ENCODE measurements around the gene FAM170B. TPM values are rescaled to one million over a fixed set of nuclear protein-coding genes. Genes with fewer than 3 reads are reported as not detected.

FAM170B gene
- total RNA-seq, 1 experiment from 2014 or later, result not detected

DNA sequence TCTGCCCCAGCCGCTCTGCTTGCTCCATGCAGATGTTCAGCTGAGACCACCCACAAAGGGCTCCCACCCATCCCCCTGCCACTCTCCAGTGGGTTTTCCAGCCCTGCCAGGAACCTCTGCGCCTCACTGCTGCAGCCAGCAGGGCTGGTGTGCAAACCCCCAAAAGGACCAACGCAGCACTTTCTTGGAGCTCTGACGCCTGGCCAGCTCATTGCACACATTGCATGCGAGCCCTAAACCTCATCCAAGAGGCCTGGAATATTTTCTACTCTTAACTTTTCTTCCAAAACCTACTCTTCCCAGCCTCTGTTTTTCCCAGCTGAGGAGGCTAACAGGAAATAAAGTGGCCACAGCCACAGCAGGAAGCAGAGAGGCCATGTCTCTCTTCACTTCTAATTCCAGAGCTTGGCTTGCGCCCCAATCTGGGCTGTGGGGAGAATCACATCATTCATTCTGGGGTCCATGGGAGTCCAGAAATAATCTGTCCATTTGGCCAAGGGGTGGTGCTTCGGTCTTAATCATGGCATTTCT is 4.6 kb upstream of the FAM170B start:
- Histone ChIP-seq H3K4me1 (replicated peaks; ENCODE audit: insufficient read depth) (no peaks in the 10 kb centered on the region), H2AFZ (no peak overlapping the region), H3F3A (ENCODE audit: insufficient read depth, low read depth) (no peaks in the 10 kb centered on the region), H4K20me1 (ENCODE audit: insufficient read depth) (no peaks in the 10 kb centered on the region), H3K79me2 (ENCODE audit: low read depth) (no peaks in the 10 kb centered on the region), H3K36me3 (ENCODE audit: low read depth) (no peaks in the 10 kb centered on the region), H3K9me3 (ENCODE audit: insufficient read depth, low read depth) (no peaks in the 10 kb centered on the region), H3K27ac (no peak overlapping the region), H3K9me2 (ENCODE audit: insufficient read depth) (no peaks in the 10 kb centered on the region), H3K4me3 (no peak overlapping the region), H3K27me3 (ENCODE audit: insufficient read depth, low read depth) (peaks cover 23% of the 10 kb centered on the region; the same call in 1 of the 2 replicates), H3K4me2 (no peak overlapping the region)
- no peak for DNase-seq
- no TSS peak for BruUV-seq (replicated peaks)
- intact Hi-C loops (cut with micrococcal nuclease; ENCODE audit: unreplicated experiment), result no loop called here
- POLR2A ChIA-PET (ENCODE audit: unreplicated experiment), result no interaction called here
- CTCF ChIA-PET, result no interaction called here
- TF ChIP-seq EZH2 (IDR thresholded peaks at IDR 0.05; ENCODE audit: low read depth) (no peak), CTCF (conservative IDR thresholded peaks at IDR 0.05) (no peak)

GRCh38 chr10:49136525-49136924 is 2.7 kb upstream of the FAM170B start:
- Histone ChIP-seq H3F3A (ENCODE audit: insufficient read depth, low read depth) (no peaks in the 10 kb centered on the region), H3K4me3 (no peak overlapping the region), H3K4me1 (replicated peaks; ENCODE audit: insufficient read depth) (no peaks in the 10 kb centered on the region), H4K20me1 (ENCODE audit: insufficient read depth) (no peaks in the 10 kb centered on the region), H3K4me2 (no peak overlapping the region), H3K79me2 (ENCODE audit: low read depth) (no peaks in the 10 kb centered on the region), H3K36me3 (ENCODE audit: low read depth) (no peaks in the 10 kb centered on the region), H3K27me3 (ENCODE audit: insufficient read depth, low read depth) (peaks cover 41% of the 10 kb centered on the region), H3K9me2 (ENCODE audit: insufficient read depth) (no peaks in the 10 kb centered on the region), H3K9me3 (ENCODE audit: insufficient read depth, low read depth) (no peaks in the 10 kb centered on the region), H2AFZ (no peak overlapping the region), H3K27ac (no peak overlapping the region)
- ChIA-PET CTCF (no interaction called here), POLR2A (ENCODE audit: unreplicated experiment) (no interaction called here)
- no TSS peak for BruUV-seq (replicated peaks)
- intact Hi-C loops (cut with micrococcal nuclease; ENCODE audit: unreplicated experiment), result no loop called here
- TF ChIP-seq CTCF (conservative IDR thresholded peaks at IDR 0.05), result no peak
- TF ChIP-seq EZH2 (IDR thresholded peaks at IDR 0.05; ENCODE audit: low read depth), result no peak
- DNase-seq, result no peak

DNA sequence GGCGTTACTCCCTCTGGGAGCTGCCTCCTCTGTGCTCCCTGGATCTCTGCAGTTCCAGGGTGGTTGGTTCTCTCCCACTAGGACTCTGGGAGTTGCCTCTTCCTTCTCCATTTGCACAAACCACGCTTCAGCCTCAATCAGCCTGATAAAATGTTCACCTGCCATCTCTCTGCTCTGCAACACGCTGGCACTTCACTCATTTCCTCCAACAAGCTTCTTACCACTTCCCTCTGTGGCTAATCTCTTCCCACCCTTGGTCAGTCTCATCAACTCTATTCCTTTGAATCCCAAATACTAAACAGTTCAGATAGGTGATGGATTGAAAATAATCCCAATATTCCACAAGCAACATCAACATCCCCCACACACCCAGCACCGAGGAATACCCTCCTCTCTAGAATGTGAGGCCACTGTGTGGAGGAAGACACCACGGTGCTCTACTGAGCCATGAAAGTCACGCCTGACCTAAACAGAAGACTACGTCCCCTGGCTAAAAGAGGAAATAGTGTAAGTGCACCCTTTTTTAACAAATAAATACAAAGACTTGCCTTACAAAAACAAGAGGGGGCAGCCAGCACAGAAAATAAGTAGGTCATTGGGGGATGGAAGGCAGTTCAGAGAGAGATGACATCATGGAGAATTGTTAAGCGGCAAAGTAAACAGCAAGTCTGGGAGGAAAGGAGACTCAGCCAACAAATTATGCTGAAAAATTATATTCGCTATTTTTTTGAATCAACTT is 1.9 kb upstream of the FAM170B start:
- no peaks in the 10 kb centered on the region for H3K9me2 ChIP-seq (ENCODE audit: insufficient read depth)
- no peak overlapping the region for H3K27ac ChIP-seq
- BruUV-seq (replicated peaks), result no TSS peak
- H3K36me3 ChIP-seq (ENCODE audit: low read depth), result no peaks in the 10 kb centered on the region
- ChIA-PET POLR2A (ENCODE audit: unreplicated experiment) (no interaction called here), CTCF (no interaction called here)
- peaks cover 49% of the 10 kb centered on the region for H3K27me3 ChIP-seq (ENCODE audit: insufficient read depth, low read depth)
- no peak for TF ChIP-seq EZH2 (IDR thresholded peaks at IDR 0.05; ENCODE audit: low read depth)
- TF ChIP-seq CTCF (conservative IDR thresholded peaks at IDR 0.05), result no peak
- no peak overlapping the region for H2AFZ ChIP-seq
- no peaks in the 10 kb centered on the region for H3K4me1 ChIP-seq (replicated peaks; ENCODE audit: insufficient read depth)
- no peak for DNase-seq
- no peak overlapping the region for H3K4me3 ChIP-seq
- H3F3A ChIP-seq (ENCODE audit: insufficient read depth, low read depth), result no peaks in the 10 kb centered on the region
- intact Hi-C loops (cut with micrococcal nuclease; ENCODE audit: unreplicated experiment), result no loop called here
- H3K79me2 ChIP-seq (ENCODE audit: low read depth), result no peaks in the 10 kb centered on the region
- H3K4me2 ChIP-seq, result no peak overlapping the region
- H4K20me1 ChIP-seq (ENCODE audit: insufficient read depth), result no peaks in the 10 kb centered on the region
- no peaks in the 10 kb centered on the region for H3K9me3 ChIP-seq (ENCODE audit: insufficient read depth, low read depth)
